HG03095 (cell line): Measurements from ENCODE around the gene BST2.
A peak's percentile ranks its signal among the peaks of the same experiment; 100 is the strongest.

Experiments
- ATAC-seq: cut with Tn5 transposase; IDR thresholded peaks from one replicate; pipeline ENCODE4 v1.9.1; 2021; ENCODE audit warnings: moderate library complexity; ENCODE audit not compliant: unreplicated experiment

The BST2 gene, protein sequence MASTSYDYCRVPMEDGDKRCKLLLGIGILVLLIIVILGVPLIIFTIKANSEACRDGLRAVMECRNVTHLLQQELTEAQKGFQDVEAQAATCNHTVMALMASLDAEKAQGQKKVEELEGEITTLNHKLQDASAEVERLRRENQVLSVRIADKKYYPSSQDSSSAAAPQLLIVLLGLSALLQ

DNA sequence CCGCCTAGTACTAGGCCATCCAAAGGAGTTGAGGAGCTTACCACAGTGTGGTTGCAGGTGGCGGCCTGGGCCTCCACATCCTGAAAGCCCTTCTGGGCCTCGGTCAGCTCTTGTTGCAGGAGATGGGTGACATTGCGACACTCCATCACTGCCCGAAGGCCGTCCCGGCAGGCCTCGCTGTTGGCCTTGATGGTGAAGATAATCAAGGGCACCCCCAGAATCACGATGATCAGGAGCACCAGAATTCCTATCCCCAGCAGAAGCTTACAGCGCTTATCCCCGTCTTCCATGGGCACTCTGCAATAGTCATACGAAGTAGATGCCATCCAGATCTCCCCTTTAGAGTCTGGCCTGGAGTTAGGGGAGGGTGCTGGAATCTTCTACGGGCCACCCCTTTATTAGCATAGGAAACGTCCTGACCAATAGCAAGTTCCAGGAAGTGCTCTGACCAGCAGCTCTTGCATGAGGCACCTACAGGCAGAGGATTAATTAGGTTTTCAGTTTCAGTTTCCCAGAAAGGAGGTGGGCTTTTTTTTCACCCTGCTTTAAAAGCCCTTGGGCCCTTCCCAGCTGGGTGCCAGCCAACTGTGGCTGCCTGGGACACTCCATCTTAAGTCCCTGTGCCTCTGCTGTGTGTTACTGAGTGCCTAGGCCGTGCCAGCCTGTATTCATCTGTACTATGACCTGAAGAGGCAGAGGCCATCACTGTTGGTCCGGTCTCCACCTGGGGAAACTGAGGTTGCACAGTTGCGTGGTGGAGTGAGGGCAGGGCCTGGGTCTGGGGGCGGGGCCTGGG is at the start of gene BST2:
BST2 (minus strand) TSS at position 381 of the 796 bp plus-strand sequence; CDS start at position 326, 55 bp downstream.
- ATAC-seq, result peak; percentile 76

DNA sequence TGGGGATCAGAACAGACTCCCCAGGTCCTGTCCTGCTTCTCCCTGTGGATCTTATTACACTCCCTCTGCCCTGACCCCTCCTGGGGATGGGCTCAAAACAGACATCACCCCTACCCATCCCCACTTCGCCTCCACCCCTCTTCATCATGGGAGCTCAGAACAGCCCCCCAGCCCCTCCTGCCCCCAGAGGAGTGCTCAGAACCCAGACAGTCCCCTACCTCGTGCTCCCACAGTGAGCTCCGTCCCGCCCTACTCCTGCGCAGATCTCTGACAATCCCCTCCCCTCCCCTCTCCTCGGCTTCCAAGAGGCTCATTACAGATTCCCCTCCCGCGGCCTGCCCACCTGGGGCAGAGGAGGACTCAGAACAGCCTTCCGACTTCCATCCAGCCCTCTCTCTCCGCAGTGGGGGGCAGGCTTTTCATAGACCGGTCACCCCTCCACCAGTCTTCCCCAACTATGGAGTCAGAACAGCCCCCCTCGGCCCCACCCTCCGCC is 49.2 kb upstream of the BST2 start:
- ATAC-seq, result no peak

DNA sequence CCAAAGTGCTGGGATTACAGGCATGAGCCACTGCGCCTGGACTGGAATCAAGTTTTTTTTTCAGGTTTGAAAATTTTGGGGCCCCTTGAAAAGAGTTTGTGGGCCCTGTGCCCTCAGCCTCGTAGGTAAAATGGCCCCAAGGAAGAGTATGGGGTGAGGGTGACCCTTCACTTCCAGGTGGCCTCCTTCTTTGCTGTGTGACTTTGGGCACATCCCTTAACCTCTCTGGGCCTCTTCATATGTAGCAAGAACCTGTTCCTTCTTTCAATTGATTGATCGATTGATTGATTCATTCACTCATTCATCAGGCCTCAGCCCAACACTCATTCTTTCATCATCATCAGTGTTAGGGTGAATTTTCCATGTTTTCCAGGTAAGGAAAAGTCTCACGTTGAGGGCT is 46.4 kb upstream of the BST2 start:
- ATAC-seq, result no peak

DNA sequence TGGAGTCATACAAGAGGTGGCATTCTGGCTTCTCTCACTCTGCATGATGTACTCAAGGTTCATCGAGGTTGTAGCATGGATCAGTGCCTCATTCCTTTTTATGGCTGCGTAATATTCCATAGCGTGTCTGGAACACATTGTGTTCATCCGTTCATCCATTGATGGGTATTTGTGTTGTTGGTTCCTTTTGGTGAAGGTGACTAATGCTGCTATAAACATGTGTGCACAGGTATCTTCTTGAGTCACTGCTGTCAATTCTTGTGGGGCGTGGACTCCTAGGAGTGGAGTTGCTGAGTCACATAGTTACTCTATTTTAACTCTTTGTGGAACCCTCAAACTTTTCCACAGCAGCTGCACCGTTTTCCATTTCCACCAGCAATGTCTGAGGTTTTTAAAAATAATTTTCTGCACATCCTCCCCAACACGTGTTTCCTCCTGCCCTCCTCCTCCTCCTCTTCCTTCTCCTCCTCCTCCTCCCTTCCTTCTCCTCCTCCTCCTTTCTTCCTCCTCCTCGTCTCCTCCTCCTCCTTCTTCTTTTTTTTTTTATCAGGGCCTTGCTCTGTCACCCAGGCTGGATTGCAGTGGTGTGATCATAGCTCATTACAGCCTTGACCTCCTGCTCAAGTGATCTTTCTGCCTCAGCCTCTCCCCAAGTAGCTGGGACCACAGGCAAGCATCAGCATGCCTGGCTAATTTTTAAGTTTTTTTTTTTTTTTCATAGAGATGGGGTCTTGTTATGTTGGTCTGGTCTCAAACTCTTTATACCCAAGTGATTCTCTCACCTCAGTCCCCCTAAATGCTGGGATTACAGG is 45.0 kb upstream of the BST2 start:
- ATAC-seq, result no peak

DNA sequence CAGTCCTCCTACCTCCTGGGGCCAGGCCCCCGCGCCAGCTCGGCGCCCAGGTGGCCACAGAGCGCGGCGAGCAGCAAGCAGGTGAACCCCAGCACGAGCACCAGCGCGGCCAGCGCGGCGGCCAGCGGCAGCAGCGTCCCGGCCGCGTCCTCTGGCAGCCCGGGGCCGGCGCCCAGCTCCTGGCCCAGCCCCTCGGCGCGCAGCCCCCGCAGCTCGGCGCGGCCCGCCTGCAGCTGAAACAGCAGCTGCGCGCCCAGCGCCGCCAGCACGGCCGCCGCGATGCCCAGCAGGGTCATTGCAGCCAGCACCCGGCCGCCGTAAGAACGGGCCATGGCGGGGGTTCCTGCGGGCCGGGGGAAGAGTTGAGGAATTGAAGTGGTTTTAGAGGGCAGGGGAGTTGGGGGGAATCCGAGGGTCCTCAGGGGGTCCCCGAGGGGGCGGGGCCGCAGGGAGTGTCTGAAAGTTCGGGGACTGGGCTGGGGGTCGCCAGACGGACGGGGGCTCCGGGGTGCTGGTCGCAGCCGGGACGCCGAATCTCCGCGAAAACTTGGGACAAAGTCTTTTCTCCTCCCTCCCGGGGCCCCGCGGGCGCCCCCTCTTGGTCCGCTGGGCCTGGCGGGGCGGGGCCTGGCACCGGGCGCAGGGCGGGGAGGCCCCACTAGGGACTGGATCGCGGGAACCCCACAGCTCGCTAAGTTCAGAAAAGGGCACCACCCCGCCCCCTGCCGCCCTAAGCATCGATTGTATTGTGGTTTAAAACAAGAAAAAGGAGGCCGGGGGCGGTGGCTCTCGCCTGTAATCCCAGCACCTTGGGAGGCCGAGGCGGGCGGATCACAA is 42.9 kb upstream of the BST2 start, which contains the start of gene TMEM221:
TMEM221 (minus strand) TSS at position 538 of the 837 bp plus-strand sequence; CDS start at position 332, 206 bp downstream.
- ATAC-seq, result no peak

DNA sequence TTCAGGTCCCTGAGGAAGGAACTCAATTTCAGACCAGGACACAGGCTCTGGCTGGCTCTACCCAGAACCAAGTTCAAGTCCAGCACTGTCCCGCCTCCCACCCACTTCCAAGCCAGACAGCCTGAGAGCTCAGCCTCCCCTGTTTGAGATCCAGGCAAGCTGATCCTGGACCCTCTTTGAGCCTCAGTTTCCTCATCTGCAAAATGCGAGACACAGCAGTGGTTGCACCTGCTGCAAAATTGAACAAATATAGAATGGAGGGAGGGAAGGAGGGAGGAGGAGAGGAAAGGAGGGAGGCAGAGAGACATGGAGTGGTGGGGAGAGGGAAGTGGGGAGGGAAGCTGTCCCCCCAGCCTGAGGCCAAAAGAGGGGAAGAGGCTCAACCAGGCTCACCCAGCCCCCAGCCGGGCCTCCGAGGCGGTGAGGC is 42.3 kb upstream of the BST2 start:
- no peak for ATAC-seq

DNA sequence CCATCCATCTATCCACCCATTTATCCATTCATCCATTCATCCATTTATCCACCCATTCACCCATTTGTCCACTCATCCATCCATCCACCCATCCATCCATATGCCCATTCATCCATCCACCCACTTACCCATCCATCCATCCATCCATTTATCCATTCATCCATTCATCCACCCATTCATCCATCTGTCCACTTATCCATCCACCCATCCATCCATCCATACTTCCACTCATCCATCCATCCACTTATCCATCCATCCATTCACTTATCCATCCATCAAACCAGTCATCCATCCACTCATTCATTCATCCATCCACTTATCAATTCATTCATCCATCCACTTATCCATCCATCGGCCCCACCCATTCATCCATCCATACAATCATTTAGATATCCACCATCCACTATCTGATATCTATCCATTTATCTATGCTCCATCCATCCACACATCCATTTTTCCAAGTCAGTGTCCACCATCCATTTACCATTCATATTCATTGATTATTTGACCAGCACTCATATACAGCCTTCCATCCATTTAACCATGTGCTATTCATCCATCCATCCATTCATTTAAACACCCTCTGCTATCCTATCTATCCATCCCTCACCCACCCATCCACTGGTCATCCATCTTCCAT is 40.2 kb upstream of the BST2 start:
- no peak for ATAC-seq

DNA sequence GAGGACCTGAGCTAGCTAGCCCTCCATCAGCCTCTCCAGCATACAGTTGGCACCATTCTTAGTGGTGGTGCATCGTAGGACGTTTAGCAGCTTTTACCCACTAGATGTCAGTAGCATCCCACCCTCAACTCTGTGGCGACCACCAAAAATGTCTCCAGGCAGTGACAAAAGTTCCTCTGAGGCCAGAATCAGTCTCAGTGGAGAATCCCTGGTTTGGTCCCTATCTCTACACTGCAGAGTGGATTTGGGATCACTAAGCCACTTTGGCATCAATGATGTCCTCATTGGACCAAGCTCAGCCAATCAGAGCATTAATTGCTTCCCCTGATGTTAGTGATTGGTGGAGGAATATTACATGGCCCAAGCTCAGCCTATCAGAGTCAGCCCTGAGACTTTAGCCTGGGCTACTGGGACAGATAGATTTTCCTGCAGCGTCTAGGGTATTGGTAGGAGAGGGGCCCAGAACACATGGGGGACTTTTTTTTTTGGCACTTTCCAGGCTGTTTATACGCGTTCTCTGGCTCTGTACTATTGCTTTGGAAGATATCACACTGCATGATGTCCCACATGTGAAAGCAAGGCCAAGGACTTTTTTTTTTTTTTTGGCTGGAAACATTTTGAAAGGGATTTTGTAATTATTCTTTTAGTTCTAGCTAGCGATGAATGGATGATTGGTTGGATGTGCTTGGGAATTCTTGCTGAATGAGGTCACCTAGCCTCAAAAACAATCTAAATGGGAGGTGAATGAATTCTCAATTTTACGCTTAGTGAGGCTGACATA is 36.0 kb upstream of the BST2 start:
- no peak for ATAC-seq

DNA sequence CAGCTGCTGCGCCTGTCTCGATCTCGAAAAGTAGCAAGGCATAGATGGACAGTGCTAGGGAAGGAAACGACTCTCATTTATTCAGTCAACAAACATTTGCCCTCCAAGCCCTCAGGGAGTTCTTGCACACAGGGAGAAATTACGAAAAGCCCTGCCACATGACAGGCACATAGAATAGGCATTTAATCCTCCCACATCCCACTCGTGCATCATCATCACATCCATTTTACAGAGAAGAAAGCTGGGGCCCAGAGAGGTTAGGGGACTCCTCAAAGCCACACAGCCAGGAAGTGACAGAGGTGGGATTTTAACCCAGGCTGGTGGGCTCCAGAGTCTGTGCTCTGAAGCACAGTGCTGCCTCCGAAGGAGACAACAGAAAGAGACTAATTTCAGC is 31.4 kb upstream of the BST2 start:
- no peak for ATAC-seq

DNA sequence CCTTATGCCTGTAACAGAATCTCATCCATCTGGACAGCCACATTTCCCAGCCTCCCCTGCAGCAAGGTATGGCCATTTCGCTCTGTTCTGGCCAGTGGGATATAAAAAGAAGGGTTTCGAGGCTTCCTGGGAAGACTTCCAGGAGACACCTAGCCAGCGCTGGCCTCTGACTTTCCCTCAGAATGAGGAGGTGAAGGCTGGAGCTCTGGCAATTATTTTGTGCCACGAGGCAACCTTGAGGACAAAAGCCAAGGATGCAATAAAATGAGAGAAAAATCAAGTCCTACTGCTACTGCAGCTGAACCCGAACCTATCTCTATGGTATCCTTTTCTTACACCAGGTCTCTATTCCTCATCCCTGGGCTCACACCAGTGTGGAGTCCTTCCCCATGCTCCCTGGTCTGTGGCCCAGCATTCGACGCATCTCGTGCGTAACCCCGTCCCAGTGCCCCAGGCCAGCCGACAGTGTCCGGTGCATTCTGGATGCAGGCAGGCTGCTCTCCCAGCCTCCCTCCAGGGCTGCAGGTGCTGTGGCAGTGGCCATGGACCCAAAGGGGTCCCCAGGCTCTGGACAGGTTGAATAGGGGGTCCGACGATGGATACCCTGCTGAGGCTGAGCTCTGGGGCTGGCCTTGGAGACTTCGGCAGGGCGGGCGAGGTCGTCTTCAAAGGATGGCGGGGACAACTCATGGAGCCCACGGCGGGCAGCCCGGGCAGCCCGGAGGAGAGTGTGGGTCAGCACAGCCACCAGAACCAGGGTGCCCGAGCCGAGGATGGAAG is 30.9 kb upstream of the BST2 start:
- no peak for ATAC-seq

DNA sequence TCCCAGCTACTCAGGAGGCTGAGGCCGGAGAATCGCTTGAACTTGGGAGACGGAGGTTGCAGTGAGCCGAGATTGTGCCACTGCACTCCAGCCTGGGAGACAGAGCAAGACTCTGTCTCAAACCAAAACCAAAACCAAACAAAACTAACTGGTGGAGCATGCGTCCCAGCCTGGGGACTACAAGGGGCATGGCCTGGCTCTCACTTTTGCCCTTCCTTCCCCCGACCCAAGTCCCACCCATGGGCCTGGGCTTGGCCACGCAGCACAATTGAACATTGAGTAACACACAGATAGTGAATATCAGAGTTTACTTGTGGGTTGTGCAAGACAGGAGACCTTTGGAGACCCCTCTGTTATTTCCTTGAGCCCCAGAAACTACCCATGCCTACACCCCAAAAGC is 29.8 kb upstream of the BST2 start:
- ATAC-seq, result no peak

DNA sequence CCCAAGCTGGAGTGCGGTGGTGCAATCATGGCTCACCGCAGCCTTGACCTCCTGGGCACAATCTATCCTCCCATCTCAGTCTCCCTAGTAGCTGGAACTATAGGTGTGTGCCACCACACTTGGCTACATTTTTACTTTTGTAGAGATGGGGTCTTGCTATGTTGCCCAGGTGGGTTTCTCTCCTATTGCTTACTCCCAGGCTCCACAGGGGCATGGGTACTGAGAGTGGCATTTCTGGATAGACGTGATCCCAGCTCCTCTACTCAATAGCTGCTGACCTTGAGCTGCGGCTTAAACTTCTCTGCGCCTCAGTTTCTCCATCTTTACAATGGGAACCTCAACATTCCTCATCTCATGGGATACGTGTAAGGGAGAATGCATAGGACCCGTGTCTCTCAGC is 26.0 kb upstream of the BST2 start:
- ATAC-seq, result no peak

DNA sequence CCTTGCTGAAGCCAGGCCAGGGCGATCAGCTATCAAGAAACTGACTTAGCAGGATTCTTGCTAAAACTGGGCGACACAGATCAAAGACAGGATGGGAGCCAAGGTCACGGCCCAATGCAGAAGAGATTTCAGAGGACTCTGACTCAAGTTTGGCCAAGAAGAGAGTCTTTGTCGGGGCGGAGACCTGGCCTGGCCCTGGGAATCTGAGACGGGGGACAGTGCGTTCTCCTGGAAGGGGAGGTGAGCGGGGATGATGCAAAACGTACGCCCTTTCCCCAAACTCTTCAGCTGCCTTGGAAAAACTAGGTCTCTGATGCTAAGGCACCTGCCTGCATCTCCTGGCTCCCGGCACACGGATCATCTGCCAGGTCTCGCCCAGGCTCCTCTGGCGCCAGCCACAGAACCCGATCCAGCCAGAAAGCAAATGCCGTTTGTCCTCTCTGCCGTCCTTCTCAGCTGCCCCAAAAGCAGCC is 24.2 kb upstream of the BST2 start:
- ATAC-seq, result no peak

DNA sequence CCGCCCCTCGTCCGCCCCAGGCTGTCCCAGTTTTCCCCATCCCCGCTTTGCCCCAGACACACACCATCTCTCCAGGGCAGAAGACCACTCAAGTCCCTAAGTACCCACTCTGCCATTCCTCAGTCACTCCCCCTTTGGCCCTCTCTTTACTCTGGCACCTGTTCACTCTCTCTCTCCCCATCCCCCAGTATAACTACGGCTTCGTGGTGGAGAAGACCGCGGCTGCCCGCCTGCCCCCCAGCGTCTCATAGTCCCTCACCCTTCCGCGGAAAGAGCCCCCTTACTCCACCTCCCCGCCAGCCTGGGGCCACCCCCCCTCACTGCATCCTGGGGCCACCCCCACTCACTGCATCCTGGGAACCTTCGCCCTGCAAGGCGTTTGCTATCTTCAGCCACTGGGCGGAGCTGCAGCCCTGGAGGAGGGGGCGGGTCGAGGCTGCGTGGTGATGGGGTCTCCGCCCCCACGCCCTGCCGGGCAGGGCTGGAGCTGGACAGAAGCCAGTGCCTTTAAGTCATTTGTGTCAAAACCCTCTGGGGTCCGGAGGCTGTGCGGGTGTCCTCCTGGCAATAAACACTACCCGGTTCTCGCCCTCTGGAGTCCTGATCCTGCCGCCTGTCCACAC is 19.4 kb upstream of the BST2 start:
- no peak for ATAC-seq

DNA sequence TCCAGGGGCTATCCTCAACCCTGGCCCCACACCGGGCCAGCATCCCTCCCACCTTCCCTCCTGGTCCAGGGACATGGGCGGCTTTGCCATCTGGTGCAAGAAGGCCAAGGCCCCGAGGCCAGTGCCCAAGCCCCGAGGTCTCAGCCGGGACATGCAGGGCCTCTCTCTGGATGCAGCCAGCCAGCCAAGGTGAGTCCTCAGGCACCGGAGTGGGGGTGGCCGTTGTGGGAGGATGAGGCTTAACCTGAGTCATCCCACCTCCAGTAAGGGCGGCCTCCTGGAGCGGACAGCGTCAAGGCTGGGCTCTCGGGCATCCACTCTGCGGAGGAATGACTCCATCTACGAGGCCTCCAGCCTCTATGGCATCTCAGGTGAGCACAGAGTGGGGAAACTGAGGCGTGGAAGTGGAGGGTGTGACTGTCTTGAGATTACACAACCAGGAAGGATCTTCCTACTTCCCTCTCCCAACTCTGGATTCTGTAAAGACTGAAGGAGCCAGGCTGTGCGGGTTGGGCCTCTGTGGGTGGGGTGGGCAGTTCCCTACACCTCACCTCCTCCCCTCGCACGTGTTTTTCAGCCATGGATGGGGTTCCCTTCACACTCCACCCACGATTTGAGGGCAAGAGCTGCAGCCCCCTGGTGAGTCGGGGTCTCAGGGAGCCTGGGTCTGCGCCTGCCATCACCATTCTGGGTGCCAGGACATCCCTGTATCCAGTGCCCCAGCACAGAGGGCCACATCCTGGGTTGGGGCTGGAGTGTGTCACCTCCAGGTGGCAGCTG is 18.2 kb upstream of the BST2 start:
- ATAC-seq, result no peak

DNA sequence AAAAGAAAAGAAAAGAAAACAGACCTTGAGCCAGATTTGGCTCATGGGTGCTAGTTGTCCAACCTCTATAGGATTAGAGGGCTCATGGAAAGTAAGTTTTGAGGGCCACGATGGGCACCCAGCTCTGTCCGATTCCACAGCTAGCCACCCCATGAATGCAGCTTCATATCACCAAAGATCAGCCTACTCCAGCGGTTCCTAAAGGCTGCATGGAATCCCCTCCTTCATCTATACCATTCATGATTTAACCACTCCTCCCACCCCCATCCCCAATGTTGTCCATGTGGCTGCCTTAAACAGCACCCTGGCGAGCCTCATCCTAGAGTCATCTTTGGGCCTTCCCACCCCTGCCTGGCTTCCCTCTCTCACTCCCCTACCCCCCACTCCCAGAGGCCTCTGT is 16.5 kb upstream of the BST2 start:
- ATAC-seq, result no peak

DNA sequence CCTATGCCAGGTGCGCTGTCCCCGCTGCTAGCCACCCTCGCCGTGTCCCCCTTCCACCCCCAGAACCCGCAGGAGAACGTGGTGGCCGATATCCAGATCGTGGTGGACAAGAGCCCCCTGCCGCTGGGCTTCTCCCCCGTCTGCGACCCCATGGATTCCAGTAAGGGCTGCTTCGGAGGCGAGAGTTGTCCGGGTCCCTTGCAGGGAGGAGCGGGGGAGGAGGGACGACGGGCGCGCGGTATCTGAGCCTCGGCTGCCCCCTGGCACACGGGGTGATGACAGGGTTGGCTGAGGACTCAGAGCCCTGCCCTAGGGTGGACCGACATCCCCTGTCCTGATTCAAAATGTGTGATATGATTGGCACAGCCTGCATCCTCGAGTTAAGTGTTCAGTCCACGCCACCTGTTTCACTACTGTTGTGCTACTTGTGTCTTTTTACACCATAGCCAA is 15.1 kb upstream of the BST2 start:
- ATAC-seq, result no peak
